Endodermal cell (in vitro differentiated cells): ENCODE results near the gene PTPRM. TPM values are rescaled to one million over a fixed set of nuclear protein-coding genes. Genes with fewer than 3 reads are reported as not detected.

Source experiments
- DNase-seq: peaks from one replicate; pipeline ENCODE4 v3.0.0-alpha.2; 2017
- H3K27ac ChIP-seq: 2 replicates; pipeline ENCODE4 v1.5.1; 2013; ENCODE audit warnings: mild to moderate bottlenecking, low read depth, low read length, moderate library complexity
- H3K27me3 ChIP-seq: 2 replicates; pipeline ENCODE4 v1.6.1; 2013; ENCODE audit warnings: mild to moderate bottlenecking, low read length, moderate library complexity; ENCODE audit not compliant: insufficient read depth, control insufficient read depth, poor library complexity, severe bottlenecking
- H3K36me3 ChIP-seq: 2 replicates; pipeline ENCODE4 v1.7.0; 2013; ENCODE audit warnings: mild to moderate bottlenecking, low read length, moderate library complexity; ENCODE audit not compliant: control insufficient read depth, insufficient read depth
- H3K4me1 ChIP-seq: one replicate; pipeline ENCODE4 v1.7.0; 2013; ENCODE audit warnings: low read length; ENCODE audit not compliant: control insufficient read depth, insufficient read depth
- H3K4me3 ChIP-seq: 2 replicates; pipeline ENCODE4 v1.5.1; 2013; ENCODE audit warnings: mild to moderate bottlenecking, low read length, moderate library complexity
- H3K9ac ChIP-seq: 2 replicates; pipeline ENCODE4 v1.6.1; 2013; ENCODE audit warnings: mild to moderate bottlenecking, low read length, moderate library complexity; ENCODE audit not compliant: poor library complexity, severe bottlenecking; ENCODE audit errors: extremely low read depth
- H3K9me3 ChIP-seq: 2 replicates; pipeline ENCODE4 v1.6.1; 2013; ENCODE audit warnings: mild to moderate bottlenecking, low read length, moderate library complexity; ENCODE audit not compliant: control insufficient read depth
- H3K27ac Mint-ChIP-seq: 2 replicates; pipeline ENCODE4 v1.8.0; 2020; ENCODE audit warnings: mixed read lengths
- H3K27me3 Mint-ChIP-seq: 2 replicates; pipeline ENCODE4 v1.8.0; 2021; ENCODE audit warnings: mild to moderate bottlenecking, mixed read lengths; ENCODE audit not compliant: insufficient read depth
- H3K36me3 Mint-ChIP-seq: 2 replicates; pipeline ENCODE4 v1.8.0; 2020; ENCODE audit warnings: low read depth, mixed read lengths
- H3K4me1 Mint-ChIP-seq: 2 replicates; pipeline ENCODE4 v1.8.0; 2020; ENCODE audit warnings: mixed read lengths
- H3K4me3 Mint-ChIP-seq: 2 replicates; pipeline ENCODE4 v1.8.0; 2020; ENCODE audit warnings: mild to moderate bottlenecking, moderate library complexity, mixed read lengths
- H3K9me3 Mint-ChIP-seq: 2 replicates; pipeline ENCODE4 v1.8.0; 2020; ENCODE audit warnings: mild to moderate bottlenecking, mixed read lengths
- WGBS, 2 experiments: methylation state at CpG; one replicate each; pipeline versions ENCODE4 v1.1.5 to v1.1.7; 2013; ENCODE audit warnings: missing lambda C conversion rate in 2 of 2, mixed read lengths in 1 of 2; ENCODE audit not compliant: insufficient coverage in 1 of 2, insufficient read length in 1 of 2; 5-methylcytosine and 5-hydroxymethylcytosine counted together
- total RNA-seq, 2 donors: library from RNA; stranded (reverse); fragmentation: NEBNext Ultra II Directional in 1 of 2; extraction: Animal tissue kit (Norgen Biotek cat#: 25700) in 1 of 2; gene quantifications; 2 replicates in 1 of 2; 3 replicates in 1 of 2; pipeline ENCODE4 v1.2.1, GENCODE V29; 2021
- TF ChIP-seq, protein P1 (sequence below): fragments of 200-600 bp; sonication (generic); conservative IDR thresholded peaks from 2 replicates; pipeline ENCODE4 v1.5.0; 2021; ENCODE audit warnings: antibody characterized with exemption, mild to moderate bottlenecking

Gene PTPRM
- total RNA-seq, 2 donors from 2014 or later, result 47.2 to 57.6 TPM

DNA sequence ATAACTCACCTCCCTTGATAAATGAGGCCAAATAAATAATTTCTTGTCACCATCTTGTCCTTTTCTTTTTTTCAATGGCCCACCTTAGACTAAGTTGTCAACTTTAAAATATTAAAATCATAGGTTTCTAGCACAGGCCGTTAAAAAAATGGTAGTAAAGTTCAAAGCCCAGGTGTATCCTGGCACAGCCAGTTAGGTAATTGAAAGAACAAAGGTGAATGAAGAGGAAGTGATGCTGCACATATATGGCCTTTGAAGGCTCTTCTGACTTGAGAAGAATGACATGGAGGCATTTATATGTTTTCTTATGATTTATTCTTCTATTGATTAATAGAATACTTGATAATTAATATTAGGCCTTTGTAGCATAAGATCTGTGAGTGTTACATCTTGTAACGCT, 208.7 kb downstream of the PTPRM start:
- Mint-ChIP-seq H3K36me3 (no peaks in the 10 kb centered on the region), H3K4me3 (no peak overlapping the region), H3K9me3 (no peaks in the 10 kb centered on the region), H3K27ac (no peak overlapping the region), H3K27me3 (no peaks in the 10 kb centered on the region), H3K4me1 (peaks cover 5% of the 10 kb centered on the region)
- Histone ChIP-seq H3K9ac (no peak overlapping the region), H3K36me3 (peaks cover 19% of the 10 kb centered on the region), H3K27ac (no peak overlapping the region), H3K27me3 (no peaks in the 10 kb centered on the region), H3K4me1 (no peaks in the 10 kb centered on the region), H3K9me3 (no peaks in the 10 kb centered on the region), H3K4me3 (no peak overlapping the region)
- 99 to 100% methylated on average over 2 of the region's 2 CpGs for WGBS, 2 experiments
- TF ChIP-seq, protein P1, sequence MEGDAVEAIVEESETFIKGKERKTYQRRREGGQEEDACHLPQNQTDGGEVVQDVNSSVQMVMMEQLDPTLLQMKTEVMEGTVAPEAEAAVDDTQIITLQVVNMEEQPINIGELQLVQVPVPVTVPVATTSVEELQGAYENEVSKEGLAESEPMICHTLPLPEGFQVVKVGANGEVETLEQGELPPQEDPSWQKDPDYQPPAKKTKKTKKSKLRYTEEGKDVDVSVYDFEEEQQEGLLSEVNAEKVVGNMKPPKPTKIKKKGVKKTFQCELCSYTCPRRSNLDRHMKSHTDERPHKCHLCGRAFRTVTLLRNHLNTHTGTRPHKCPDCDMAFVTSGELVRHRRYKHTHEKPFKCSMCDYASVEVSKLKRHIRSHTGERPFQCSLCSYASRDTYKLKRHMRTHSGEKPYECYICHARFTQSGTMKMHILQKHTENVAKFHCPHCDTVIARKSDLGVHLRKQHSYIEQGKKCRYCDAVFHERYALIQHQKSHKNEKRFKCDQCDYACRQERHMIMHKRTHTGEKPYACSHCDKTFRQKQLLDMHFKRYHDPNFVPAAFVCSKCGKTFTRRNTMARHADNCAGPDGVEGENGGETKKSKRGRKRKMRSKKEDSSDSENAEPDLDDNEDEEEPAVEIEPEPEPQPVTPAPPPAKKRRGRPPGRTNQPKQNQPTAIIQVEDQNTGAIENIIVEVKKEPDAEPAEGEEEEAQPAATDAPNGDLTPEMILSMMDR, result no peak
- no peak for DNase-seq

DNA sequence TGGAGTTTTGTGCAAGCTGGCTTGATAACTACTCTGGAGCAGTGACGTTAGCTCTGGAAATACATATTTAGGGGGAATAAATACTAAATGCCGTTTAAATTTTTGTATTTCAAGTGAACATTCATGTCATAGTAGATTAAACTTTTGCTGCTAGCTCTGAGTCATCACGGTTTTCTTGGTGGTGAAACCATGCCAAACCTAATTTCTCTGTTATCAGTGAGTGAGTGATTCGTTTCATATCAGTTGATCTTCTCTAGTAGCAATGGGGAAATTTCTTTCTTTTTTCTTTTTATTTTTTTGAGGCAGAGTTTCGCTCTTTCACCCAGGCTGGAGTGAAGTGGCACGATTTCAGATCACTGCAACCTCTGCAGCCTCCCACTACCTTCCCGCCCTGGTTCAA, 211.1 kb downstream of the PTPRM start:
- peaks cover 5% of the 10 kb centered on the region for H3K4me1 Mint-ChIP-seq
- H3K27ac Mint-ChIP-seq, result no peak overlapping the region
- Histone ChIP-seq H3K36me3 (peaks cover 19% of the 10 kb centered on the region), H3K9me3 (no peaks in the 10 kb centered on the region), H3K4me3 (no peak overlapping the region), H3K4me1 (no peaks in the 10 kb centered on the region), H3K27ac (no peak overlapping the region), H3K27me3 (no peaks in the 10 kb centered on the region), H3K9ac (no peak overlapping the region)
- H3K36me3 Mint-ChIP-seq, result no peaks in the 10 kb centered on the region
- no peaks in the 10 kb centered on the region for H3K27me3 Mint-ChIP-seq
- WGBS, 2 experiments, result 91 to 100% methylated on average over 6 to 7 of the region's 7 CpGs
- no peak overlapping the region for H3K4me3 Mint-ChIP-seq
- H3K9me3 Mint-ChIP-seq, result peaks cover 1% of the 10 kb centered on the region
- DNase-seq, result no peak
- TF ChIP-seq, protein P1, result no peak

DNA sequence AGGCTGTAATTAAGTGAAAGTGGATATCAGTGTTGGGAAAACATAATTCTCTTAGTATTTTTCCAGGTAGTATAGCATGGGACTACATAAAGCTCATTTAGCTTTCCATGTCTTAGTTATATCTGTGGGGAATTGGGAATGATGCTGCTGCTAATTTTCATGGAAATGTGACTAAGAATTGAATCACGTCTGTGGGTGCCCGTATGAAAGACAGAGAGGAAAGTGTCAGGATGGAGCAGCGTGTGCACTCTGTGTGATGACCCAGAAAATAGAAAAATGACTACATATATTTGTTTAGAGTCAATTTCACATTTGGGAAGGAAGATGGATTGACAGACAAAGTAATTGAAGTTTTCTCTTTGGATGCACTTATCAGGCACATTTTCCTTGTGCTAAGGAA, 212.1 kb downstream of the PTPRM start:
- Histone ChIP-seq H3K4me3 (no peak overlapping the region), H3K27ac (no peak overlapping the region), H3K27me3 (no peaks in the 10 kb centered on the region), H3K4me1 (no peaks in the 10 kb centered on the region), H3K9me3 (peaks cover 6% of the 10 kb centered on the region), H3K9ac (no peak overlapping the region), H3K36me3 (peaks cover 19% of the 10 kb centered on the region)
- DNase-seq, result no peak
- Mint-ChIP-seq H3K27me3 (no peaks in the 10 kb centered on the region), H3K9me3 (peaks cover 2% of the 10 kb centered on the region), H3K27ac (no peak overlapping the region), H3K4me1 (peaks cover 2% of the 10 kb centered on the region), H3K4me3 (no peak overlapping the region), H3K36me3 (peaks cover 6% of the 10 kb centered on the region)
- 84 to 92% methylated on average over 3 of the region's 3 CpGs for WGBS, 2 experiments
- TF ChIP-seq, protein P1, result no peak
